ENCODE measurements around the gene SUSD4.

DNA sequence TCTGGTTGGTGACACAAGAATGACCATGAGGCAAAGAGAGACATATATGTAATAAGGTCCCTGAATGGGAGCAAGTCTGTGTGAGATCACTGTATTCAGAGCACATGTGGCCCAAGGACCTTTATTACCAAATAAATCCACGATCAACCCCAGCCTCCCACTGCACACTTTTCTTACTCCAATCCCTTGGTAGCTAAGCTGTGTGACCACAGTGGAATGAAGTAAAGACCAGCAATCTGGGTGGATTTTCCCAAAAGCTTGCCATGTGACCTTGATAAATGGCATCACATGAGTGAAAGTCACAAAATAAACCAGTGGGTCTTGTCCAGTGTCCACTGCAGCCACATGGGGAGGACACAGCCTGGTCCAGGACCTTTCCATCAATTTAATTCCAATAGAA is 184.2 kb downstream of the SUSD4 start:
- TF ChIP-seq FOSL2 (IDR thresholded peaks at IDR 0.05) (no peak), FOSL2 (CRISPR knock-in tag; IDR thresholded peaks at IDR 0.05) (no peak), CTCF (IDR thresholded peaks at IDR 0.05) (no peak), POLR2A (IDR thresholded peaks at IDR 0.05; ENCODE audit: low read length) (no peak), CBX2 (IDR thresholded peaks at IDR 0.05; ENCODE audit: borderline replicate concordance, low read depth) (no peak), RAD21 (conservative IDR thresholded peaks at IDR 0.05 in 1 of 2, IDR thresholded peaks at IDR 0.05 in 1 of 2) (no peak)
- TF ChIP-seq, protein P1, sequence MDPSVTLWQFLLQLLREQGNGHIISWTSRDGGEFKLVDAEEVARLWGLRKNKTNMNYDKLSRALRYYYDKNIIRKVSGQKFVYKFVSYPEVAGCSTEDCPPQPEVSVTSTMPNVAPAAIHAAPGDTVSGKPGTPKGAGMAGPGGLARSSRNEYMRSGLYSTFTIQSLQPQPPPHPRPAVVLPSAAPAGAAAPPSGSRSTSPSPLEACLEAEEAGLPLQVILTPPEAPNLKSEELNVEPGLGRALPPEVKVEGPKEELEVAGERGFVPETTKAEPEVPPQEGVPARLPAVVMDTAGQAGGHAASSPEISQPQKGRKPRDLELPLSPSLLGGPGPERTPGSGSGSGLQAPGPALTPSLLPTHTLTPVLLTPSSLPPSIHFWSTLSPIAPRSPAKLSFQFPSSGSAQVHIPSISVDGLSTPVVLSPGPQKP (IDR thresholded peaks at IDR 0.05; ENCODE audit: low read depth, low read length): no peak
- TF ChIP-seq, protein P2, sequence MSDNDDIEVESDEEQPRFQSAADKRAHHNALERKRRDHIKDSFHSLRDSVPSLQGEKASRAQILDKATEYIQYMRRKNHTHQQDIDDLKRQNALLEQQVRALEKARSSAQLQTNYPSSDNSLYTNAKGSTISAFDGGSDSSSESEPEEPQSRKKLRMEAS (IDR thresholded peaks at IDR 0.05): no peak

Measured in A549 (cell line).